ENCODE measurements around the gene FAM43B. TPM values are rescaled to one million over a fixed set of nuclear protein-coding genes. Genes with fewer than 3 reads are reported as not detected.

FAM43B gene
- total and polyA plus RNA-seq, 4 donors, result 0.20 to 0.67 (median 0.29) TPM

GRCh38 chr1:20521960-20522861 is 30.2 kb upstream of the FAM43B start:
- Histone ChIP-seq H3K4me3 (no peak overlapping the region), H3K9me3 (ENCODE audit: control insufficient read depth in 4 of 4, insufficient read depth in 3 of 4, low read length in 3 of 4) (peaks cover 0 to 3% (median 0%) of the 10 kb centered on the region in 4 donors), H3K36me3 (ENCODE audit: control insufficient read depth in 4 of 4, insufficient read depth in 4 of 4, low read length in 4 of 4) (no peaks in the 10 kb centered on the region), H3K27ac (ENCODE audit: low read depth in 1 of 2, low read length in 1 of 2) (no peak overlapping the region), H3K9ac (ENCODE audit: insufficient read depth in 1 of 2, low read length in 2 of 2) (no peak overlapping the region), H3K27me3 (ENCODE audit: control insufficient read depth in 3 of 3, insufficient read depth in 3 of 3, low read length in 2 of 3) (peaks cover 0 to 9% (median 7%) of the 10 kb centered on the region in 3 donors), H3K4me1 (ENCODE audit: control insufficient read depth in 5 of 5, insufficient read depth in 5 of 5, low read length in 5 of 5) (no peaks in the 10 kb centered on the region)
- DNase-seq, result peak; percentile 86 to 92 (median 90)
- ATAC-seq (ENCODE audit: insufficient read depth, low FRiP score), result peak; percentile 53
- 22% methylated on average over 17 of the region's 17 CpGs for WGBS, 2 donors
- TF ChIP-seq CTCF (IDR thresholded peaks at IDR 0.05; ENCODE audit: control extremely low read depth, extremely low read depth), result peak; percentile 91

- ATAC-seq (ENCODE audit: insufficient read depth, low FRiP score) (no peak), DNase-seq (no peak)
- TF ChIP-seq CTCF (IDR thresholded peaks at IDR 0.05; ENCODE audit: control extremely low read depth, extremely low read depth), result no peak
- peaks cover 0 to 6% (median 0%) of the 10 kb centered on the region in 4 donors for H3K9me3 ChIP-seq (ENCODE audit: control insufficient read depth in 4 of 4, insufficient read depth in 3 of 4, low read length in 3 of 4)
- no peak overlapping the region for H3K27ac ChIP-seq (ENCODE audit: low read depth in 1 of 2, low read length in 1 of 2)
- no peak overlapping the region for H3K4me3 ChIP-seq
- peaks cover 0 to 17% (median 13%) of the 10 kb centered on the region in 3 donors for H3K27me3 ChIP-seq (ENCODE audit: control insufficient read depth in 3 of 3, insufficient read depth in 3 of 3, low read length in 2 of 3)
- no peak overlapping the region for H3K9ac ChIP-seq (ENCODE audit: insufficient read depth in 1 of 2, low read length in 2 of 2)
- H3K36me3 ChIP-seq (ENCODE audit: control insufficient read depth in 4 of 4, insufficient read depth in 4 of 4, low read length in 4 of 4), result no peaks in the 10 kb centered on the region
- no peaks in the 10 kb centered on the region for H3K4me1 ChIP-seq (ENCODE audit: control insufficient read depth in 5 of 5, insufficient read depth in 5 of 5, low read length in 5 of 5)
- WGBS, 2 donors, result 79 to 90% methylated on average over 6 of the region's 6 CpGs
Measured at GRCh38 chr1:20526267-20526666, 26.1 kb upstream of the FAM43B start.

GRCh38 chr1:20528221-20528620 is 24.2 kb upstream of the FAM43B start:
- H3K9me3 ChIP-seq (ENCODE audit: control insufficient read depth in 4 of 4, insufficient read depth in 3 of 4, low read length in 3 of 4), result peaks cover 0 to 6% (median 0%) of the 10 kb centered on the region in 4 donors
- no peak overlapping the region for H3K4me3 ChIP-seq
- no peaks in the 10 kb centered on the region for H3K4me1 ChIP-seq (ENCODE audit: control insufficient read depth in 5 of 5, insufficient read depth in 5 of 5, low read length in 5 of 5)
- 51 to 69% methylated on average over 7 of the region's 7 CpGs for WGBS, 2 donors
- TF ChIP-seq CTCF (IDR thresholded peaks at IDR 0.05; ENCODE audit: control extremely low read depth, extremely low read depth), result no peak
- DNase-seq (no peak), ATAC-seq (ENCODE audit: insufficient read depth, low FRiP score) (no peak)
- no peaks in the 10 kb centered on the region for H3K36me3 ChIP-seq (ENCODE audit: control insufficient read depth in 4 of 4, insufficient read depth in 4 of 4, low read length in 4 of 4)
- no peak overlapping the region for H3K27ac ChIP-seq (ENCODE audit: low read depth in 1 of 2, low read length in 1 of 2)
- peaks cover 0 to 17% (median 16%) of the 10 kb centered on the region in 3 donors for H3K27me3 ChIP-seq (ENCODE audit: control insufficient read depth in 3 of 3, insufficient read depth in 3 of 3, low read length in 2 of 3)
- H3K9ac ChIP-seq (ENCODE audit: insufficient read depth in 1 of 2, low read length in 2 of 2), result no peak overlapping the region
